GM23338 (cell line): Measurements from ENCODE around the gene TIAM1. TPM values are rescaled to one million over a fixed set of nuclear protein-coding genes. Genes with fewer than 3 reads are reported as not detected.

Experiments used
- ATAC-seq: fragments of 200-7000 bp; cut with Tn5 transposase; 3 replicates; pipeline ENCODE4 v1.9.1; 2020
- DNase-seq: peaks from one replicate; pipeline ENCODE4 v3.0.0-alpha.2; 2015; ENCODE audit warnings: low spot score
- H2AFZ ChIP-seq: fragments of 200-600 bp; sonication (generic); 2 replicates; pipeline ENCODE4 v1.8.0; 2016; ENCODE audit warnings: antibody characterized with exemption, mild to moderate bottlenecking, moderate library complexity
- H3F3A ChIP-seq: fragments of 200-600 bp; sonication (generic); replicated peaks from 2 replicates; pipeline ENCODE4 v1.8.0; 2017; ENCODE audit warnings: antibody characterized with exemption, mixed run types, low read depth
- H3K27ac ChIP-seq: fragments of 200-600 bp; sonication (generic); 2 replicates; pipeline ENCODE4 v1.6.1; 2016; ENCODE audit warnings: low read depth
- H3K27me3 ChIP-seq: fragments of 200-600 bp; sonication (generic); 2 replicates; pipeline ENCODE4 v1.8.0; 2016; ENCODE audit warnings: mild to moderate bottlenecking, mixed run types, moderate library complexity; ENCODE audit not compliant: insufficient read depth
- H3K36me3 ChIP-seq: fragments of 200-600 bp; sonication (generic); 2 replicates; pipeline ENCODE4 v1.8.0; 2016; ENCODE audit warnings: mild to moderate bottlenecking; ENCODE audit not compliant: insufficient read depth
- H3K4me1 ChIP-seq: fragments of 200-600 bp; sonication (generic); 2 replicates; pipeline ENCODE4 v1.8.0; 2016; ENCODE audit warnings: mild to moderate bottlenecking, moderate library complexity; ENCODE audit not compliant: insufficient read depth
- H3K4me2 ChIP-seq: fragments of 200-600 bp; sonication (generic); 2 replicates; pipeline ENCODE4 v1.7.1; 2017; ENCODE audit warnings: mixed run types
- H3K4me3 ChIP-seq: fragments of 200-600 bp; sonication (generic); 2 replicates; pipeline ENCODE4 v1.6.1; 2016; ENCODE audit warnings: mixed run types
- H3K79me2 ChIP-seq: fragments of 200-600 bp; sonication (generic); replicated peaks from 2 replicates; pipeline ENCODE4 v1.8.0; 2017; ENCODE audit warnings: mild to moderate bottlenecking; ENCODE audit not compliant: insufficient read depth
- H3K9me2 ChIP-seq: fragments of 200-600 bp; sonication (generic); 2 replicates; pipeline ENCODE4 v1.8.0; 2017; ENCODE audit not compliant: insufficient read depth
- H4K20me1 ChIP-seq: fragments of 200-600 bp; sonication (generic); replicated peaks from 2 replicates; pipeline ENCODE4 v1.8.0; 2017; ENCODE audit warnings: mild to moderate bottlenecking; ENCODE audit not compliant: insufficient read depth
- H3K27ac Mint-ChIP-seq: 2 replicates; pipeline ENCODE4 v1.8.0; 2020; ENCODE audit warnings: inconsistent platforms, mild to moderate bottlenecking, moderate library complexity, mixed read lengths
- H3K27me3 Mint-ChIP-seq: 3 replicates; pipeline ENCODE4 v1.8.0; 2022; ENCODE audit warnings: low read depth, mild to moderate bottlenecking, moderate library complexity, mixed read lengths, inconsistent platforms; ENCODE audit not compliant: insufficient read depth, poor library complexity
- H3K36me3 Mint-ChIP-seq: 3 replicates; pipeline ENCODE4 v1.8.0; 2021; ENCODE audit warnings: low read depth, mild to moderate bottlenecking, inconsistent platforms, moderate library complexity, mixed read lengths
- H3K4me1 Mint-ChIP-seq: 3 replicates; pipeline ENCODE4 v1.8.0; 2020; ENCODE audit warnings: mild to moderate bottlenecking, inconsistent platforms, mixed read lengths
- H3K4me3 Mint-ChIP-seq: 3 replicates; pipeline ENCODE4 v1.8.0; 2021; ENCODE audit warnings: moderate library complexity, mild to moderate bottlenecking, inconsistent platforms, mixed read lengths
- H3K9me3 Mint-ChIP-seq: 3 replicates; pipeline ENCODE4 v1.8.0; 2020; ENCODE audit warnings: moderate library complexity, mild to moderate bottlenecking, inconsistent platforms, mixed read lengths
- CREB1 ChIP-seq: fragments of 250-450 bp; sonication (Bioruptor Pico); IDR thresholded peaks from 2 replicates; pipeline ENCODE4 v1.5.0; 2020; ENCODE audit warnings: low read depth, mild to moderate bottlenecking, moderate library complexity
- CTCF ChIP-seq, 2 experiments: fragments of 200-600 bp in 1 of 2; sonication (generic) in 1 of 2; conservative IDR thresholded peaks; 2 replicates each; pipeline versions ENCODE4 v1.5.1 to v1.6.1; 2016 to 2017; ENCODE audit warnings: antibody characterized with exemption in 2 of 2, low read depth in 2 of 2, mild to moderate bottlenecking in 2 of 2, moderate library complexity in 1 of 2
- ETS1 ChIP-seq: IDR thresholded peaks from 2 replicates; pipeline ENCODE4 v1.6.1; 2016; ENCODE audit warnings: antibody characterized with exemption
- EZH2phosphoT487 ChIP-seq: fragments of 200-600 bp; sonication (generic); IDR thresholded peaks from one replicate; pipeline ENCODE4 v1.8.1; 2018; ENCODE audit warnings: antibody characterized with exemption; ENCODE audit not compliant: unreplicated experiment
- JUNB ChIP-seq: IDR thresholded peaks from one replicate; pipeline ENCODE4 v1.6.1; 2016; ENCODE audit warnings: antibody characterized with exemption; ENCODE audit not compliant: unreplicated experiment
- POLR2AphosphoS5 ChIP-seq: IDR thresholded peaks from 2 replicates; pipeline ENCODE4 v1.6.1; 2016; ENCODE audit warnings: antibody characterized with exemption, low read depth
- REST ChIP-seq: IDR thresholded peaks from one replicate; pipeline ENCODE4 v1.6.1; 2018; ENCODE audit warnings: antibody characterized with exemption; ENCODE audit not compliant: unreplicated experiment
- STAT1 ChIP-seq: IDR thresholded peaks from one replicate; pipeline ENCODE4 v1.6.1; 2016; ENCODE audit warnings: antibody characterized with exemption; ENCODE audit not compliant: unreplicated experiment
- ZNF331 ChIP-seq: fragments of 250-450 bp; sonication (Bioruptor Pico); IDR thresholded peaks from 2 replicates; pipeline ENCODE4 v1.5.0; 2020; ENCODE audit warnings: low read depth, mild to moderate bottlenecking, moderate library complexity
- polyA plus RNA-seq: library from polyadenylated mRNA; unstranded; fragments of >200 nt; fragmentation: Nextera tagmentation; extraction: Ambion mirVana; gene quantifications from 2 replicates; pipeline ENCODE4 v1.2.1, GENCODE V29; 2016
- total RNA-seq: library from RNA; depleted of rRNA; stranded (reverse); fragments of >200 nt; shearing (Covaris generic); gene quantifications from 2 replicates; pipeline ENCODE4 v1.2.3, GENCODE V29; 2014

The TIAM1 gene
- total and polyA plus RNA-seq, 2 experiments from 2014 or later, result 18.5 to 20.0 TPM

- TF ChIP-seq ETS1 (no peak), REST (no peak), STAT1 (no peak), POLR2AphosphoS5 (no peak), CTCF (conservative IDR thresholded peaks at IDR 0.05; ENCODE audit: low read depth in 2 of 2) (no peak), JUNB (no peak), EZH2phosphoT487 (no peak), ZNF331 (CRISPR knock-in tag) (no peak), CREB1 (no peak)
Observed at GRCh38 chr21:31334648-31335121, 9.4 kb downstream of the TIAM1 start (continued).

- Mint-ChIP-seq H3K4me1 (no peaks in the 10 kb centered on the region), H3K36me3 (peaks cover 10% of the 10 kb centered on the region), H3K27me3 (peaks cover 4% of the 10 kb centered on the region), H3K4me3 (no peak overlapping the region), H3K27ac (no peak overlapping the region), H3K9me3 (no peaks in the 10 kb centered on the region)
- H2AFZ ChIP-seq, result no peak overlapping the region
- H3K79me2 ChIP-seq, result no peaks in the 10 kb centered on the region; the same call in 1 of the 2 replicates
- H3K9me2 ChIP-seq, result no peaks in the 10 kb centered on the region
- H4K20me1 ChIP-seq, result 0 out of 2 replicates have a peak, but pooled peaks cover 3% of the 10 kb centered on the region
- no peak overlapping the region for H3K4me2 ChIP-seq
- DNase-seq (no peak), ATAC-seq (no peak)
- H3K27me3 ChIP-seq, result no peaks in the 10 kb centered on the region
- no peak overlapping the region for H3K4me3 ChIP-seq
- peaks cover 11% of the 10 kb centered on the region; the same call in 1 of the 2 replicates for H3K36me3 ChIP-seq
- H3F3A ChIP-seq, result no peaks in the 10 kb centered on the region
- no peak for TF ChIP-seq STAT1
- no peaks in the 10 kb centered on the region for H3K4me1 ChIP-seq
- H3K27ac ChIP-seq, result no peak overlapping the region
Observed at GRCh38 chr21:31332525-31332924, 11.5 kb downstream of the TIAM1 start.
